ENCODE measurements around the gene SMIM41. TPM values are rescaled to one million over a fixed set of nuclear protein-coding genes. Genes with fewer than 3 reads are reported as not detected.

Gene SMIM41
- total RNA-seq, 1 donor from 2014 or later = not detected

- no peaks in the 10 kb centered on the region for H3K36me3 Mint-ChIP-seq (ENCODE audit: unreplicated experiment)
- peaks cover 82% of the 10 kb centered on the region for H3K4me1 Mint-ChIP-seq (ENCODE audit: unreplicated experiment)
- no peak overlapping the region for H3K4me3 Mint-ChIP-seq (ENCODE audit: unreplicated experiment)
- peak overlapping the region; percentile 96 for H3K27ac Mint-ChIP-seq (ENCODE audit: unreplicated experiment)
- no peak for DNase-seq (ENCODE audit: extremely low spot score, unreplicated experiment)
- H3K9me3 Mint-ChIP-seq (ENCODE audit: unreplicated experiment) = no peaks in the 10 kb centered on the region
- H3K27me3 Mint-ChIP-seq (ENCODE audit: unreplicated experiment) = no peaks in the 10 kb centered on the region
- TF ChIP-seq CTCF (IDR thresholded peaks at IDR 0.05) = no peak
These were observed 67.4 kb downstream of the SMIM41 start for GRCh38 chr12:52146822-52147366.

- Mint-ChIP-seq H3K36me3 (ENCODE audit: unreplicated experiment) (no peaks in the 10 kb centered on the region), H3K4me3 (ENCODE audit: unreplicated experiment) (no peak overlapping the region), H3K27ac (ENCODE audit: unreplicated experiment) (peak overlapping the region; percentile 96), H3K27me3 (ENCODE audit: unreplicated experiment) (no peaks in the 10 kb centered on the region), H3K9me3 (ENCODE audit: unreplicated experiment) (no peaks in the 10 kb centered on the region), H3K4me1 (ENCODE audit: unreplicated experiment) (peaks cover 81% of the 10 kb centered on the region)
- TF ChIP-seq CTCF (IDR thresholded peaks at IDR 0.05) = no peak
- peak; percentile 97 for DNase-seq (ENCODE audit: extremely low spot score, unreplicated experiment)
These were observed 68.0 kb downstream of the SMIM41 start for GRCh38 chr12:52147367-52147963.

- Mint-ChIP-seq H3K36me3 (ENCODE audit: unreplicated experiment) (no peaks in the 10 kb centered on the region), H3K27me3 (ENCODE audit: unreplicated experiment) (no peaks in the 10 kb centered on the region), H3K4me3 (ENCODE audit: unreplicated experiment) (no peak overlapping the region), H3K4me1 (ENCODE audit: unreplicated experiment) (peaks cover 81% of the 10 kb centered on the region), H3K9me3 (ENCODE audit: unreplicated experiment) (no peaks in the 10 kb centered on the region), H3K27ac (ENCODE audit: unreplicated experiment) (peak overlapping the region; percentile 96)
- no peak for TF ChIP-seq CTCF (IDR thresholded peaks at IDR 0.05)
- no peak for DNase-seq (ENCODE audit: extremely low spot score, unreplicated experiment)
These were observed 68.5 kb downstream of the SMIM41 start for GRCh38 chr12:52147964-52148463.

- TF ChIP-seq CTCF (IDR thresholded peaks at IDR 0.05) = no peak
- peaks cover 76% of the 10 kb centered on the region for H3K4me1 Mint-ChIP-seq (ENCODE audit: unreplicated experiment)
- no peaks in the 10 kb centered on the region for H3K36me3 Mint-ChIP-seq (ENCODE audit: unreplicated experiment)
- H3K27me3 Mint-ChIP-seq (ENCODE audit: unreplicated experiment) = no peaks in the 10 kb centered on the region
- no peak overlapping the region for H3K4me3 Mint-ChIP-seq (ENCODE audit: unreplicated experiment)
- H3K27ac Mint-ChIP-seq (ENCODE audit: unreplicated experiment) = peak overlapping the region; percentile 96
- no peak for DNase-seq (ENCODE audit: extremely low spot score, unreplicated experiment)
- H3K9me3 Mint-ChIP-seq (ENCODE audit: unreplicated experiment) = no peaks in the 10 kb centered on the region
These were observed 69.1 kb downstream of the SMIM41 start for GRCh38 chr12:52148464-52149181.

GRCh38 chr12:52149182-52149641, 69.7 kb downstream of the SMIM41 start:
- no peak for TF ChIP-seq CTCF (IDR thresholded peaks at IDR 0.05)
- peaks cover 70% of the 10 kb centered on the region for H3K4me1 Mint-ChIP-seq (ENCODE audit: unreplicated experiment)
- no peak overlapping the region for H3K4me3 Mint-ChIP-seq (ENCODE audit: unreplicated experiment)
- no peaks in the 10 kb centered on the region for H3K36me3 Mint-ChIP-seq (ENCODE audit: unreplicated experiment)
- peak overlapping the region; percentile 96 for H3K27ac Mint-ChIP-seq (ENCODE audit: unreplicated experiment)
- DNase-seq (ENCODE audit: extremely low spot score, unreplicated experiment) = no peak
- H3K27me3 Mint-ChIP-seq (ENCODE audit: unreplicated experiment) = no peaks in the 10 kb centered on the region
- H3K9me3 Mint-ChIP-seq (ENCODE audit: unreplicated experiment) = no peaks in the 10 kb centered on the region

Data from osteocyte (in vitro differentiated cells).